Breast epithelium (tissue), 3 donors: ENCODE measurements around the gene TMEM80.

Source experiments
- POLR2A ChIP-seq: fragments of 450-650 bp; IDR thresholded peaks from one replicate; pipeline ENCODE4 v1.6.1; 2016; ENCODE audit warnings: antibody characterized with exemption, mild to moderate bottlenecking, moderate library complexity
- POLR2AphosphoS5 ChIP-seq, 3 donors: sonication (generic); formaldehyde crosslinking; IDR thresholded peaks; one replicate each; pipeline ENCODE4 v1.6.1; 2017; ENCODE audit warnings: antibody characterized with exemption in 3 of 3
- TF ChIP-seq, protein P1 (sequence below), 3 donors: fragments of 450-650 bp; IDR thresholded peaks; one replicate each; pipeline ENCODE4 v1.5.1; 2016 to 2017; ENCODE audit warnings: antibody characterized with exemption in 3 of 3, mild to moderate bottlenecking in 3 of 3, moderate library complexity in 3 of 3

DNA sequence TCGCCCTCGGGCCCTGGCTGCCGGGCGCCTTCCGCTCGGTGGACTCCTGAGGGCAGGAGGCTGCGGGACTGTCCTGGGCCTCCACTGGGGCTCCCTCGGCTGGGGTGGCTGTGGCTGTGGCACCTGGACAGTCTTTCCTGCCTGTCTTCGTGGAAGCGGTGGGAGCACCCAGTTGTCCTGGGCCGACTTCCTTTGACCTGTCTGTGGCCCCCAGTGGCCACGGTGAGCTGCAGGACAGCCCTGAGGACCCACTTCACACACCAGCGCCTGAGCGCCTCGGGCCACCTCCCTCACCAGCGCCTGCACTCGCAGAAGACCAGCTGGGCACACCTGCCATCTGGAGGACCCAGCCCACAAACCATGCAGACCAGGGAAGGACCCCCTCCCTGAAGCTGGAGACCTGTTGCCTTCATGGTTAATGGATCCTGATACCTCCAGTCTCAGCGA is 8.6 kb downstream of the TMEM80 start:
- TF ChIP-seq, protein P1, sequence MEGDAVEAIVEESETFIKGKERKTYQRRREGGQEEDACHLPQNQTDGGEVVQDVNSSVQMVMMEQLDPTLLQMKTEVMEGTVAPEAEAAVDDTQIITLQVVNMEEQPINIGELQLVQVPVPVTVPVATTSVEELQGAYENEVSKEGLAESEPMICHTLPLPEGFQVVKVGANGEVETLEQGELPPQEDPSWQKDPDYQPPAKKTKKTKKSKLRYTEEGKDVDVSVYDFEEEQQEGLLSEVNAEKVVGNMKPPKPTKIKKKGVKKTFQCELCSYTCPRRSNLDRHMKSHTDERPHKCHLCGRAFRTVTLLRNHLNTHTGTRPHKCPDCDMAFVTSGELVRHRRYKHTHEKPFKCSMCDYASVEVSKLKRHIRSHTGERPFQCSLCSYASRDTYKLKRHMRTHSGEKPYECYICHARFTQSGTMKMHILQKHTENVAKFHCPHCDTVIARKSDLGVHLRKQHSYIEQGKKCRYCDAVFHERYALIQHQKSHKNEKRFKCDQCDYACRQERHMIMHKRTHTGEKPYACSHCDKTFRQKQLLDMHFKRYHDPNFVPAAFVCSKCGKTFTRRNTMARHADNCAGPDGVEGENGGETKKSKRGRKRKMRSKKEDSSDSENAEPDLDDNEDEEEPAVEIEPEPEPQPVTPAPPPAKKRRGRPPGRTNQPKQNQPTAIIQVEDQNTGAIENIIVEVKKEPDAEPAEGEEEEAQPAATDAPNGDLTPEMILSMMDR (IDR thresholded peaks at IDR 0.05): no peak
- TF ChIP-seq POLR2A: no peak
- no peak for TF ChIP-seq POLR2AphosphoS5 (IDR thresholded peaks at IDR 0.05)
